ENCODE data around the gene YIPF3.
"Not testable (repeated sequence)": the region's sequence is repeated elsewhere in the genome, so short reads cannot be mapped to it uniquely, and the experiment has no call there.

YIPF3 gene

GRCh38 chr6:43540507-43540906 is 23.8 kb upstream of the YIPF3 start:
- Histone ChIP-seq H3K4me3 (no peak overlapping the region), H3K36me3 (peaks cover 39 to 83% (median 69%) of the 10 kb centered on the region in 3 donors), H3K27ac (no peak overlapping the region), H3K4me1 (no peaks in the 10 kb centered on the region), H3K27me3 (no peaks in the 10 kb centered on the region), H3K9me3 (no peaks in the 10 kb centered on the region)
- intact Hi-C loops (cut with DNase I; ENCODE audit: low total_unique reads), result no loop called here
- no peak for DNase-seq
- no peak for TF ChIP-seq CTCF (IDR thresholded peaks at IDR 0.05)

DNA sequence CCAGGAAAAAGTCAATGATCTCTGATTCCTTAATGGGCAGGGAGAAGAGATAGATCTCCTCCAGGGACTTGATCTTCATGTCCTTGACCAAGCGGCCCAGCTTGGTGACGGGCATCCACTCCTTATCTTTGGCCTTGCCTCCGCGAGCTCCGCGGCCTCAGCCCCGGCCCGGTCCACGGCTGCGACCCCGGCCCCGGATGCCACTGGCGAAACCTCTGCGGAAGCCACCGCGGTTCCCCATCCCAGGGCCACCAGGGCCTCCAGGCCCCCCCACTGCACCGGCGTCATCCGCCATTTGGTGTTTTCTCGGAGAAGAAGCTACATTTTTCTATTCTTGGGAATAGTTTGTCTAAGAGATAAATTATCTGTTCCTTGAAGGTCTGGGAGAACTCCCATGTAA is 22.7 kb upstream of the YIPF3 start:
- H3K27ac ChIP-seq; intact Hi-C loops (cut with DNase I; ENCODE audit: low total_unique reads); DNase-seq; H3K27me3 ChIP-seq; H3K4me1 ChIP-seq; H3K9me3 ChIP-seq; H3K4me3 ChIP-seq: not testable (repeated sequence)
- H3K36me3 ChIP-seq, result peaks cover 28 to 83% (median 61%) of the 10 kb centered on the region in 3 donors

GRCh38 chr6:43538986-43539385 is 22.3 kb upstream of the YIPF3 start:
- H3K4me3 ChIP-seq; H3K9me3 ChIP-seq; intact Hi-C loops (cut with DNase I; ENCODE audit: low total_unique reads); DNase-seq; H3K4me1 ChIP-seq; H3K27ac ChIP-seq; H3K27me3 ChIP-seq: not testable (repeated sequence)
- H3K36me3 ChIP-seq, result peaks cover 24 to 79% (median 64%) of the 10 kb centered on the region in 3 donors

DNA sequence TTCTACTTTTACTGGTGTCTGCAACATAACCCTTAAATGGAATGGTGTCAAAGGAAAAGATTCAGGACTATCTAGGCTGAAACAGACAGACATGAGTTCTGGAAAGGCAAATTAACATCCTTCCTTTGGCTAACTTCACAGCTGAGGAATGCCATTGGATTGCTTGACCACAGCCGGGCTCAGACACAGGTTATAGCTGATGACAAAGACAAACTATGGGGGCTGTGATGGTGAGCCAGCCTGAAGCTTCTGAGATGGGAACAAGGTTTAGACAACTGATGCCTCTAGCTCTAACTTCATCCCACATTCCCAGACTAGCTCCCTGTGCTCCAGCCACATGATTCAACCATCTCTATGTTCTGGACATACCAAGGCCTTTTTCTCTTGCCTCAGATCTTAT is 15.5 kb upstream of the YIPF3 start:
- H3K9me3 ChIP-seq, result no peaks in the 10 kb centered on the region
- no peaks in the 10 kb centered on the region for H3K27me3 ChIP-seq
- no peaks in the 10 kb centered on the region for H3K4me1 ChIP-seq
- H3K27ac ChIP-seq, result no peak overlapping the region
- intact Hi-C loops (cut with DNase I; ENCODE audit: low total_unique reads), result no loop called here
- no peak overlapping the region for H3K4me3 ChIP-seq
- peaks cover 42 to 92% (median 64%) of the 10 kb centered on the region in 3 donors for H3K36me3 ChIP-seq
- TF ChIP-seq CTCF (IDR thresholded peaks at IDR 0.05), result no peak
- no peak for DNase-seq

GRCh38 chr6:43524483-43524961 is 7.8 kb upstream of the YIPF3 start:
- no peaks in the 10 kb centered on the region for H3K27me3 ChIP-seq
- no peak for TF ChIP-seq CTCF (IDR thresholded peaks at IDR 0.05)
- H3K9me3 ChIP-seq, result no peaks in the 10 kb centered on the region
- H3K4me3 ChIP-seq, result no peak overlapping the region
- intact Hi-C loops (cut with DNase I; ENCODE audit: low total_unique reads), result no loop called here
- peaks cover 59 to 100% (median 97%) of the 10 kb centered on the region in 3 donors for H3K36me3 ChIP-seq
- no peak overlapping the region for H3K27ac ChIP-seq
- DNase-seq, result no peak
- H3K4me1 ChIP-seq, result no peaks in the 10 kb centered on the region

DNA sequence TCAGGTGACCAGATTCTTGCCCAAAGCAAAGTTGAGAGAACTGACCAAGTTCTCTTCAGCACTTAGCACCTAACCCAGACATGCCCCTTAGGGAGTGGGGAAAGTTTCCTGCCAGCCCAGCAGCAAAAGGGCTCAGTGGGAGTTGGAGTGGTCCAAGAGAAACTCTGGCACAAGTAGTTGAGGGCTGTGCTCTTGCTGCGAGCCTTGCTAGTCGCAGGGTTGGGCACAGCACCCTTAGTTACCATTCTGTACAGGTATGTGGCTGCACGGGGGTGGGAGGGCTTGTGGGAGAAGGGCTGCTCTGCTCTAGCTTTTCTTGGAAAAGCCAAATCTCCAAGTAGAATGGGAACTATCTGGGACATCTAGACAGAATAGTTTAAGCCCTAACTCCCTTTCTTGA is 6.6 kb upstream of the YIPF3 start:
- DNase-seq, result no peak
- Histone ChIP-seq H3K4me3 (no peak overlapping the region), H3K27me3 (no peaks in the 10 kb centered on the region), H3K9me3 (no peaks in the 10 kb centered on the region), H3K27ac (no peak overlapping the region), H3K36me3 (peaks cover 47 to 92% (median 91%) of the 10 kb centered on the region in 3 donors), H3K4me1 (peaks cover 0 to 6% (median 5%) of the 10 kb centered on the region in 4 donors)
- TF ChIP-seq CTCF (IDR thresholded peaks at IDR 0.05), result no peak
- intact Hi-C loops (cut with DNase I; ENCODE audit: low total_unique reads), result no loop called here
